ENCODE data around the gene CYP2W1.

GRCh38 chr7:988963-989529 lies 6.1 kb downstream of the CYP2W1 start:
- no peak for TF ChIP-seq EZH2phosphoT487 (IDR thresholded peaks at IDR 0.05; ENCODE audit: borderline replicate concordance, low read length)
- no peak for TF ChIP-seq CTCF (conservative IDR thresholded peaks at IDR 0.05; ENCODE audit: low read depth, low read length)

Measured in PC-3 (cell line).